Stimulated activated CD8-positive, alpha-beta memory T cell treated with anti-CD3 and anti-CD28 coated beads, Interleukin-15, amount 100 ng/mL, for 4 hours (primary cell): ENCODE measurements around the gene CYFIP1.

Experiments used
- DNase-seq, 2 donors: peaks; one replicate each; pipeline ENCODE4 v3.0.0-alpha.2; 2020; ENCODE audit warnings: low read depth in 2 of 2

CYFIP1 gene

DNA sequence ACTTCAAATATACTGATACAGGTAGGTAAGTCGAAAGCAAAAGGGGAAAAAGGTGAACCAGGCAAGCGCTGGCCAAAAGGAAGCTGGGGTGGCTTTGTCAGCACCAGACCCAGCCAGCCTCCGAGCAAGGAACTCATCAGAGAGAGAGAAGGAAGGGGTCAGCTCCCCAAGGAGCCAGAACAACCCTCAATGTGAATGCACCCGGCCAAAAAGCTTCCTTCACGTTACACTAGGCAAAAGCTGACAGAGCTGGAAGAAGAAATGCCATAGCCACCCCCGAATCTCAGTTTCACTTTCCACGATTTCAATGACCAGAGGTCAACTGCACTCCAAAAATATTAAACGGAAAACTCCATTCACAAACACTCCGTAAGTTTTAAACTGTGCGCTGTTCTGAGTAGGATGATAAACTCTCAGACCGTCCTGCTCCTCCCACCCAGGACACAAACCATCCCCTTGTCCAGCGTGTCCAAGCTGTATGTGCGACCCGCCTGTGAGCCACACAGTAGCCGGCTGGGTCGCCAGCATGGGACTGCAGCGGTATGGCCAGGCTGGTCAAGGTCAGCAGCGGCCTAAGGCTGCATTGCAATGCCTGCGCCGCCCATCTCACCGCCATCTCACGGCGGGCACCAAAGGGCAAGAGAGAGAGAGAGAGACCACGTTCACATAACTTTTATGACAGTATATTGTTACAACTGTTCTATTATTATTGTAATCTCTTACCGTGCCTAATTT, 29.7 kb downstream of the CYFIP1 start:
- no peak for DNase-seq

DNA sequence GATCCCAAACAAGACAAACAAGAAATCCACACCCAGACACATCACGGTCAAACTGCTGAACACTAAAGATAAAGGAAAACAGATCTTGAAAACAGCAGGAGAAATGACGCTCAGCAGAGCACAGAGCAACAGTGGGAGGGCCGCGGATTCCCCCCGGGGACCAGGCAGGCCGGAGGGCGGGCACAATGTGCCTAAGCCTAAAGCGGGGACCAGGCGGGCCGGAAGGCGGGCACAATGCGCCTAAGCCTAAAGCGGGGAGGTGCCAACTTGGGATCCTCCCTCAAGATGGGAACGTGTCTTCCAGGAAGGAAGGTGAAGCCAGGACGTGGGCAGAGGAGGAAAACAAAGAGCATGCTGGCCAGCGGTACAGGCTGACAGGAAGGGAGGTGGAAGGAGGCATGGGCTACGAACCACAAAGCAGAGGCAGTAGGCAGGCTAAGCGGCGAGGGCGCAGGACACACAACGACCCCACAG, 31.1 kb downstream of the CYFIP1 start:
- no peak for DNase-seq

DNA sequence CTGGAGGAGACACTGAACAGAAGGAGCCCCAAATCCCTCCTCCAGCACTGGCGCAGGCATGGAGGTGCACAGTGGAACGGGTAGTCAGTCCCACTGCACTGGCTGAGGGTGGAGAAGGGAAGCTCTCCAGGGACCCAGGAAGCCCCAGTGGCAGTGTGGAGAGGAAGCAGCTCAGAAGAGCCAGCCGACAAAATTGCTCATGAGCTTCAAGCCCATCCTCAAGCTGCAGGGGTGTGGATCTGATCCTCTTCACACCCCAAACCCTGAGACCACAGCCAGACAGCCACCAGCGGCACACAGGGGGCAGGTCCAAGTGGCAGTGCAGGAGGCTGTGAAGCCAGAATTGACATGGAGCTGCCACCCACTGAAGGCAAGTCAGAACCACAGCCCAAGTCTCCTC, 32.1 kb downstream of the CYFIP1 start:
- no peak for DNase-seq

DNA sequence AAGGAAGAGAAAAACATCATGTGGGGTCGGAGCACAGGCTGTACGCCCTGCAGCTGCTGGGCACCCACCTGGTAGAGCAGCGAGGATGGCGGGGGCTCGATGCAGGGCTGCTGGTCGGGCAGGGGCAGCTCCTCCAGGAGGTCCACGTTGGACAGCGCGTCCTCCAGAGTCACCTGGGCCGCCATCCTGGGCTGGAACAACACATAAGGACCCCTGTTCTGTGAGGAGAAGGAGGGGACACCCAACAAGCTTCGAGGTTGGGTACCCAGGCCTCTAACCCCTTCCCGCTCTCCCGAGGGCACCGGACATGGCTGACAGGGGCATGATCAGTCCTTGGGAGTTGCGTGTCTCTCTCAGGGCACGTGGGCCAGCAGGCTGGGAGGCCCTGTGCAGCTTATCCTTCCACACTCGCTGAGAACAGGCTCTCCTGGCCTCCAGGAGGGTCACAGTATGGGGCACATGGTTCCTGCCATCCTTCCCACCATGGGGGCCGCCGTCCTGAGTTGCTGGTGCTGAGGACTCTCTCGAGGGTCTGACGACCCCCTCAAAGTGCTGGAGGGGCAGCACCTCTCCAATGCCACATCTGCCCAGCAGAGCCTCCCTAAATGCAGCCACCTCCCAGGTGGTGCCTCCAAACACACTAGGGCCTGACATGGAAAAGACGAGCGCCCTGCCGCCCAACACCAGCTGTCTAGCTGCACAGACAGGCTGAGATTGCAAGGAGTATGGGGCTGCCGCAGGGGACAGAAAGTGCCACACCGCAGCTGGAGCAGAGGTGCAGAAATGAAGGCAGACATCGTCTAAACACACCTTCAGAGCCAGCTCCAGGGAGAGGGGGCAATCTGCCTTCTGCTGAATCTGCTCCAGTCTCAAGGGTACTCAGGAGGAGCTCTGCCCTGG, 32.8 kb downstream of the CYFIP1 start:
- no peak for DNase-seq

DNA sequence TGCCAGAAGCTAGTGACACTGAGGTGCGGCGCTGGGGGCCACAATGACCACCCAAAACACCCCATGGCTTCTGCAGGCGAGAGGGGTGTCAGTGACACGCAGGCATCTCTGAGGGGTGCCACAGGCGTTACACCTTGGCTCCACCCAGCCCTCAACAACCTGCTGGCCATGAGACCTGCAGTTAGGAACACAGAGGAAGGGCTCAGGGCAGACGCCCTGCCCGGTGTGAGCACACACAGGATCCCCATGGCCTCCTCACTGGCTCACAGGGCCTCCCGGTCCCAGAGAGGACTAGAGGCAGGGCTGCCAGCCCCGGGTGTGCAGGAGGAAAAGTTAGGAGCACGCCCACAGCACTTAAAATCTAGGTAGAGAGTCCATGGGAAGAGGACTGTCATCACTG, 35.1 kb downstream of the CYFIP1 start:
- no peak for DNase-seq

DNA sequence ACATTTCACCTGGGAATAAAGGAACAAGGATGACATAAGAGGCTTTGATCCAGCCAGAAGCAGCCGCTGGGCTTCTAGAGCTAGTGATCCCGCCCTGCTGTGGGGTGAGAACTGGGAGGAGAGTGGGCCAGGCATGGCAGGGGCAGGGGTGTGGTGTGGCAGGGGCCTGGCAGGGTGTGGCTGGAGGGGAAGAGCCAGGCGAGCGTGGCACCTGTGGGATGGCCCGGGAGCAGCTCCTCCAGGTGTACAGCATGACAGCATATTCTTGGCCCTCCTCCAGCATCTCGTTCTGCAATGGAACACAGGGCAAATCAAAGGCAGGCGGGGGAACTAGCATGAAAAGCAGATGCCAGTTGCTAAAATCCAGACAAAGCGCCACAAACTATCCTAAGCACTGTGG, 35.5 kb downstream of the CYFIP1 start:
- DNase-seq: no peak

DNA sequence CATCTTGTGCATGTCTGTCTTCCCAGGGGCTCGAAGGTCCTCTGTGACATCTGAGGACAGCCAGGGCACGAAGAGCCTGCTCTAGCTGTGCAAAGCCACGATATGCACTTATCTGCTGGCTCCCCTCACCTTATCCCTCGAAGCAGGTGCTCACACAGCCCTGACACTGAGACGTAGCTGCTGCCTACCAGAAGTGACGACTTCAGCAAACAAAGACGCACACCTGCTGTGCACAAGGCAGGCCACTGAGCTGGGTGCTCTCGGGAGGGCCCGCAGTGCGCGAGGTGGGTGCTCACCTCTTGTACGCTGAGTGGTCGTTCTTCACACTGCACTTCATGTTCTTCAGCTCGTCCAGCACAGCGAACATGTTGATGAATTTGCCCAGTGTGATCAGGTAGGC, 37.3 kb downstream of the CYFIP1 start:
- no peak for DNase-seq

DNA sequence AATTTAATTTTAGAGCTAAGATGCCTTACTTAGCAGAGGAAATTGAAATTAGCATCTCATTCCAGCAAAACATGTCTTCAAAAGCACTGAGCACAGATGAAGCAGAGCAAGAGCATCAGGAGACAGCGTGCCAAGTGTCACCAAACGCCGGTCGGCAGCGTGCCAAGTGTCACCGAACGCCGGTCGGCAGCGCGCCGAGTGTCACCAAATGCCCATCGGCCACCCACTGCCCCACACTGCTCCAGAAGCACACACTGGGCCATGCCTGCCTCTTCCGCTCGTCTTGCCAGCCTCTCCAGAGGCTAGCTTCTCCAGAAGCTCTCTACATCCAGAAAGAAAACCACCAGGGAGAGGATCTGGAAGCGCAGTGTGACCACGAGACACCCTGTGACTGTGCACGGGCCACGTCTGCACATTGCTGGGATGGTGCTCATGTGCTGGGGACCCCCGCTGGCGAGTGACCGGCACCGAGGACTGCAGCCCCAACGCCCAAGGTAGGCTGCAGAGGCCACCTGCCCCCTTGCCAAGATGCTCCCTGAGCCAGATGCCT, 37.8 kb downstream of the CYFIP1 start:
- no peak for DNase-seq

DNA sequence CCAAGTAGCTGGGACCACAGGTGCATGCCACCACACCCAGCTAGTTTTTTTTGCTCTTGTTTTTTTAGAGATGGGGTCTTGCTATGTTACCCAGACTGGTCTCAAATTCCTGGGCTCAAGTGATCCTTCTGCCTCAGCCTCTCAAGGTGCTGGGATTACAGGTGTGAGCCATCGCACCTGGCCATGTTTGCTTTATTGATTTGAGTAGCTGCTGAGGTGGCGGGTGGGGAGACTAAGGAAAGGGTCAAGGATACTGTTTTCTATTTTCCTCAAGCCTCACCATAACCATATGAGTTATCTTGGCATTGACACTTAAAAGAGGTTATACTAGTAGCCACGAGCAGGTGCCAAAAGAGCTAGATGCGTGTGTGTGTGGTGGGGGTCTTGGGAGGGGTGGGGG, 39.0 kb downstream of the CYFIP1 start:
- DNase-seq: no peak

DNA sequence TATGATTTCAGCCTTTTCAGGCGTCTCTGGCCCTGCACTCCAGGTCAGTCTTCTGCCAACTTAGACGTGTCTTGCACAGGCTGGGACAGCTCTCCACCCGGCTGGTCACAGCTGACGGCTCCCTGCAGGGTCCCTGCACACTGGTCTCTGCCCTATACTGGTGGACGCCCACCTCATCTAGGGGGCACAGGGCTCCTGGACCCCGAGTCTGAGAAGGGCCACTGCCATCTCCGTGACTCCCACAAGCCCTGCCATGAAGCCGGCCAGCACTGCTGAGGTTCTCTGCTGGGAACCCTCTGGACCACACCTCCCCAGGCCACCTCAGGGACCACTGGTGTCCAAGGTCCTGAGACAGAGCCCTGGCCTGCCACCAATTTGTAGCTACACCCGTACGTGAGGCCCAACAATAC, 40.5 kb downstream of the CYFIP1 start:
- DNase-seq: no peak

DNA sequence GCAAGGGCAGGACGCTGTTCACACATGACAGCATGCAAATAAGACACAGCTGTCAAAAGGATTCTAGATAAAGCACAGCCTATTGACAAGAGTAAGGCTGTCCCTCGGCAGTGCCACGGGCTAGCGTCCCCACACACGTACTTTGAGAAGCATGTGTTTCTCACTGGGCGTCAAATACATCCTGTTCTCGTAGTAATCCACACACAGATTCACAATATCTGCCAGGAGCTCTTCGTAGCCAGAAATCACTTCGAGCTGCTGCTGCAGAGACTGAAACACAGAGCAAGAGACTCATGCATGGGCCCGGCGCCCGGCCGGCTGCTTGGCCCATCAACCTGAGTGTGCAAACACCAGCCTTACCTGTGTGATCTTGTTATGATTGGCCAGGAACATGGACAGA, 41.1 kb downstream of the CYFIP1 start:
- DNase-seq: no peak

DNA sequence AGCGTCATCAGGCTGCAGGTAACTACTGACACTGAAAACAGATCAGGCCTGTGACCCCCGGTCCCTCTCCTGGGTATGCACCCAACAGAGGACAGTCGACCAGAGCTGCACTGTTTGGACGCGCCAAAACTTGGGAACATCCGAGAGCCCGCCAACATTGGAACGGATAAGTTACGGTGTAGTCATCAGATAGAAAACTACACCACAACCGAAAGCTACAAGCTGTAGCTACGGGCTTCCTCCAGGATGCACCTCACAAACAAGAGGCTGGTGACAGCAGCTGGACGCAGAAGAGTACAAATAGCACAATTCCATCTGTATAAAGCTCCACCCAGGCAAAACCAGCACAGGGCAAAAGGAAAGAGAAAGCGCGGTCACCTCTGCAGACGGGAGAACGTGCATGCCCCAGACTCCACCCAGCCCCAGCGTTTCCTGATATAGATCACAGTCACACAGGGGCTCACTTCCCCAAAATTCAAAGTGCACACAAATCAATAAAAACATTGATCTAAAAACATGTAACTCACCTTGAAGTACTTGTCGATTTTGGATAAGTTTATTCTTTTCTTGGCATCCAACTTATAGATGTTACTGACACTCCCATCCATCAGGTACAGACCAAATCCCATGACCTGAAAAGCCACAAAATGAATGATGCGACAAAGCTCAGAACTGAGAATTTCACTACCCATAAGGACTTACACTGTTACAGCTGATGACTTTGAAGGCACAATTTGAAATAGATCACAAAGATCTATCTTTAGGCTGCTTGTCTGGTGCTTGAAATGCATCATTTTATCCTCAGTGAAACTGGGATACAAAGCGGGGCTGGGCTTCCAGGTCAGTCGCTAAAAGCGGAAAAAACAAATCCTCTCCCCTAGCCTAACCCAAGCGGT, 43.3 kb downstream of the CYFIP1 start:
- no peak for DNase-seq

DNA sequence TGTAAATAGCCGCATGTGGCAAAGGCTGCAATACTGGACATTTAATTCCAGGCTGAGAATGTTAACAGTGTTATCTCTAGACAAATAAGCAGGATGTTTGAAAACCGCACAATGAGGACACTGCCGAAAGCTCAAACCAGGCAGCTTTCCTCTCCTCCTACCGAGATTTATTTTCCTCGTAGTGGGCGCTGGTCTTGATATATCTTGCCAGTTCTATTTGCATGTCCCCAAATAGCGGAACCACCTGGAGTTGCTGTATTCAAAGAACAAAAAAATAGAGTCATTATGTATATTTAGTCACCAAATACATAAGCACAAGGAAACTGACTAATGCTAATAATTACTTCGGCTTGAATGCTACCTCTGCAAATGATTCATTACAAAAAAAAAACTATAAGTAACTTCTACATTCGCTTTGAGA, 46.5 kb downstream of the CYFIP1 start:
- DNase-seq: no peak

DNA sequence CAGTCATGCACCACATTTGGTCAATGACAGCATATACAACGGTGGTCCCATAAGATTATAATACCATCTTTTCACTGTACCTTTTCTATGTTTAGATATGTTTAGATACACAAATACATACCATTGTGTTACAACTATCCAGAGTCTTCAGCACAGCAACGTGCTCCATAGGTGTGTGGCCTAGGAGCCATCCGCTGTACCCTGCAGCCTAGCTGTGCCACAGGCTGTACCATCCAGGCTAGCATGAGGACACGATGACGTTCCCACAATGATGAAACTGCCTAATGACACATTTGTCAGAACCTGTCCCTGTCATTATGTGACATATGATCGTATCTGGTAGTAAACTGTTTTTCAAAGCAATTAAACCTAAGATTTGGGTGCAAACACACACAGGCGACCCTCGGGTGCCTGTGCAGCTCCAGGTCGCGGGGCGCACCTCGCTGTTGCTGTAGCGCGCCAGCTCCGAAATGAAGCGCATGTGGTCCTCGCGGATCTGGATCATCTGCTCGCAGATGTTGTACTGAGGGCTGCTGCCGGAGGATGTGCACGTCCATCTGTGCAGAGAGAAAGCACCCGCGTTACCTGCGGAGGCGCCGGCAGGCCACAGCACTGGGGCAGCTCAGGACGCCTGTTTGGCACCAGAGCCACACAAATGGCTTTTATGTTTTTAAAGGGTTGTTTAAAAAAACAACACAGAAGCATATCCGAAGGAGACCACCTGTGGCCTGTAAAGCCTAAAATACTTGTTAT, 48.2 kb downstream of the CYFIP1 start:
- no peak for DNase-seq

DNA sequence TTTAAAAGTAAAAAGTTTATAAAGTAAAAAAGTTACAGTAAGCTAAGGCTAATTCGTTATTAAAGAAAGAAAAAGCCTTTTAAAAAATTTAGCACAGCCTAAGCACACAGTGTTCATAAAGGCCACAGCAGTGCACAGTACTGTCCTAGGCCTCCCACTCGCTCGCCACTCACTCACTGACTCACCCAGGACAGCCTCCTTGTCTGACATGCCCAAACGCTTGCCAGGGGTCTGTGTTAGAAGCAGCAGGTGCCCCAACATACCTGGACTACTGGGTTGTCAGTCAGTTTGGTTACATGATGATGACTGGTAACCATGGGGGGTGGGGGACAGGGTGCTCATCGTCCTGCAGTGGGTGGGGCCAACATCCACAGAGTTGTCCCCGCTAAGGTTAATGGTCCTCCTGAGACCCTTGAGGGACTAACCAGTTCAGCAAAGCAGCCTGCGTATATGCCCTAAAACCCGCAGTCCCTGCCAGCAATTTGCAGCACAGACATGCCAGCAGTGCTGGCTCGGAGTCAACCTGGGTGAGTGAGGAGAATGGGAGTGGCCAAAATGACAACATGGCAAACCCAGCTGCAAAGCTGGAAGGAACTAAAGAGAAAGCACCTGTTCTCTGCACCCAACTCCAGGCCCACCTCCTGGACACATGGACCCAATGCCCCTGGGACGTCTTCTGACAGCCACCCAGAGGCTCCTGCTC, 49.2 kb downstream of the CYFIP1 start:
- DNase-seq: no peak

DNA sequence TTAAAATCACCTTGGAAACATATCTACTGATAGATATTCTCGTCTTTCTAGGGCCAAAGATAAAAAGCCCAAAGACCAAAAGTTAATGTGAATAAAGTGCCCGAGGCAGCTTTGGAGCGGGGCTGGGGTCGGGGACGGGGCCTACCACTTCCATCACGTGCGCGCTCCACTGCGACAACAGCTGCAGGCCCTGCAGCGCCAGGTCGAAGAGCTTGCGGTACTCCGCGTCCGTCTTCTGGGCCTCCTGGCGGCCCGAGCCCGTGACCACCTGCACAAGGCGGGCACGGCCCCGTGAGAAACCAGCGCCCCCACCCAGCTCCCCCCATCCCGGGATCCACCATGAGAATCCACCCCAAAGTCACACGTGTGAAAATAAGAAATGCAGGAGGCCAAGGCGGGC, 52.4 kb downstream of the CYFIP1 start:
- DNase-seq: no peak

DNA sequence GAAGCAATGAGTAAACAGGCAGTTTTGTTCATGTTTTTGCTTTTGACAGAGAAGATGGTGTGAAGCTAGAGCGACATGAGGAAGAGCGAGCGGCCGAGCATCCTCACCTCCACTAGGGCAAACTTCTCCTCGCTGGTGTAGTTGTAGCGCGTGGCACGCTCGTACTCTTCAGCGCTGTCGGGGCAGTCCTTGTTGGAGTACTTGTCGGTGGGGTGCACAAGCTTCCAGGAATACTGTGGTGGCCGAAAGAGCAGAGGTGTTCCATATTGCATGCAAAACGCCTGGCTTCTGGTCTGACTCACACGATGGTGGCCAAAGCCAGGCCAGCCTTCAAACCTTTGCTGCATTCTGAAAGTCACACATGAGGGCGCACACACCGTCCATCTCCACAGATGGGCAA, 54.3 kb downstream of the CYFIP1 start:
- no peak for DNase-seq

DNA sequence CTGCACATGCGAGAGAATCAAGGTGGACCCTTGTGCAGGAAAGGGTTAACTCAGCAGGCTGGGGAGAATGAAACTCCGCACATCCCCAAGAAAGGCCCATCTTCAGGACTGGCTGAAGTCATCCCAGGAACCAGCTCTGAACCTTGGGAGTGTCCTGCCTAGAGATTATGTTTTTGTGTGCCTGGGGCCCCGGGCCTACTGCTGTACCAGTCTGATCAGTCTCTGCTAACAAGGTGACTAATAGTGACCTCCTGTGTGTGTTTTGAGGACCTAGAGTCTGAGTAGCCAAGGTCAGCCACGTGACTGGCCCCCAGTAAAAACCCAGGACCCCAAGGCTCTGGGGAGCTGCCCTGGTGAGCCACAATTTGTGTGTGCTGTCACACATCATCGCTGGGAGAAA, 58.2 kb downstream of the CYFIP1 start:
- no peak for DNase-seq

DNA sequence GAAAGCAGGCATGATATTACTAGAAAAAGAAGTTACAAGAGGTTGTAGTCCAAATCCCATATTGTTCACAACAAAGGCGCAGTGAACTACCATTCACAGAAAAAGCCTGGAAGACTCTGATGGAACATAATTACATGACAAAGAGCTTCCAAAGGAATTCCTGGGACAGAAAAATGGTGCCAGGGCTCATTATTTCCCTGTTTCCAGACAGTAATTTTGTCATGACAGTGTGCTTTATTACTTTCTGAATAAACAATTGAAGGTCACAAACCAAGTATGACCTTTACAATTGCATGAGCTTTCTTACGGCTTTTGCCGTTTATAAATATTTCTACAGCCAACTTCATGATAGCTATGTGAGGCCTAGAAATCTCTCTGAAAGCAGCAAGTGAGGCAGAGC, 61.0 kb downstream of the CYFIP1 start:
- no peak for DNase-seq

DNA sequence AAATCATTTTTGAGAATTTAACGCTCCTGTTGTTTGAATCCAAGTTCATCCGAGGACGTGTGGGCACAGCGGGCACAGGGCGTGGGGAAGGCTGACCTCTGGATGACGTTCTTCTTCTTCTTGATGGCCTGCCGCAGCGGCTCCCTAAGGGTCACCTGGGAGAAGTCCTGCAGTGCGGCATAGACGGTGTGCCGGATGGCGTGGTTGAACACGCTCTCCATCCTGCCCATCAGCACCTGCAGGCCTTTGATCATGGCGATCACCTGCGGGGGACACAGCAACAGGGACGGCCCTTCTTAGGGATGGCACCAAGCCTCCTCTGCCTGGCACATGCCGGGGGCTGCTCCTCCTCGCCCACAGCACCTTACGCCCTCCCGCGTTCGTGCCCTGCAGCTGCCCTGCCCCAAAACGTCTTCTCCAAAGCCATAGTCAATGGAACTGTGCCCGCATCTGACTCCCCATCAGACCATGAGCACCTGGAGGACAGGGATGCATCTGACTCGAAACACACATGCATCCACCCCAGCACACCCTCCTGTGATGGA, 61.5 kb downstream of the CYFIP1 start:
- no peak for DNase-seq
